Endothelial cell of umbilical vein (primary cell): ENCODE measurements around the gene AGGF1. TPM values are rescaled to one million over a fixed set of nuclear protein-coding genes. Genes with fewer than 3 reads are reported as not detected.

Experiments used
- BruUV-seq: library from RNA; stranded (reverse); fragments of 400-500 nt; replicated peaks from 2 replicates; lab custom pipeline; 2021; lab: Mats Ljungman, UMichigan
- CTCF ChIA-PET: fragments of 300-600, 350-600 bp; sonication (Branson Sonifier 250); formaldehyde crosslinking; loops from one replicate; lab custom pipeline; 2021; ENCODE audit warnings: antibody characterized with exemption, inconsistent platforms; lab: Charles Lee
- POLR2A ChIA-PET: fragments of 300-600, 350-600 bp; sonication (Branson Sonifier 250); formaldehyde crosslinking; loops from one replicate; lab custom pipeline; 2021; ENCODE audit warnings: antibody characterized with exemption, inconsistent platforms; lab: Charles Lee
- DNase-seq: peaks from one replicate; pipeline ENCODE4 v3.0.0-alpha.2; 2011; ENCODE audit warnings: low read depth, low spot score
- FAIRE-seq: peaks from 2 replicates; lab custom pipeline; 2011; peaks lifted over from hg19 to GRCh38; lab: Jason Lieb, UNC
- H2AFZ ChIP-seq: 2 replicates; pipeline ENCODE4 v1.6.0; 2012; ENCODE audit warnings: low read depth, low read length, control low read depth, inconsistent platforms
- H3K27ac ChIP-seq: 2 replicates; pipeline ENCODE4 v1.5.1; 2011; ENCODE audit warnings: low read depth, mild to moderate bottlenecking, control low read depth, low read length, moderate library complexity; ENCODE audit not compliant: insufficient read depth
- H3K27me3 ChIP-seq, 2 experiments: 2 replicates each; pipeline versions ENCODE4 v1.6.0 to v1.6.1; 2011; ENCODE audit warnings: low read length in 2 of 2, mixed read lengths in 1 of 2; ENCODE audit not compliant: control insufficient read depth in 2 of 2, insufficient read depth in 2 of 2
- H3K36me3 ChIP-seq, 2 experiments: 2 replicates in 1 of 2; 3 replicates in 1 of 2; pipeline ENCODE4 v1.5.1; 2011; ENCODE audit warnings: low read length in 2 of 2, mild to moderate bottlenecking in 1 of 2, moderate library complexity in 1 of 2; ENCODE audit not compliant: control insufficient read depth in 2 of 2, insufficient read depth in 2 of 2; ENCODE audit errors: extremely low read depth in 1 of 2
- H3K4me1 ChIP-seq: 3 replicates; pipeline ENCODE4 v1.5.1; 2011; ENCODE audit warnings: mild to moderate bottlenecking, low read length; ENCODE audit not compliant: control insufficient read depth, insufficient read depth; ENCODE audit errors: extremely low read depth
- H3K4me2 ChIP-seq: 2 replicates; pipeline ENCODE4 v1.6.1; 2011; ENCODE audit warnings: low read length, control low read depth, mixed read lengths; ENCODE audit not compliant: insufficient read depth
- H3K4me3 ChIP-seq, 3 experiments: fragments of 200-600 bp in 1 of 3; sonication (generic), shearing (Covaris generic) in 1 of 3; replicated peaks in 1 of 3; 2 replicates each; pipeline ENCODE4 v1.5.1; 2011 to 2016; ENCODE audit warnings: control low read depth in 3 of 3, low read length in 3 of 3, mild to moderate bottlenecking in 2 of 3, inconsistent platforms in 1 of 3, low read depth in 1 of 3, moderate library complexity in 1 of 3; ENCODE audit not compliant: insufficient read depth in 1 of 3
- H3K79me2 ChIP-seq: 2 replicates; pipeline ENCODE4 v1.6.0; 2012; ENCODE audit warnings: low read length, inconsistent platforms; ENCODE audit not compliant: control insufficient read depth, insufficient read depth
- H3K9ac ChIP-seq: replicated peaks from 2 replicates; pipeline ENCODE3; 2011; ENCODE audit warnings: low read length, control low read depth; ENCODE audit not compliant: insufficient read depth; ENCODE audit errors: extremely low read depth
- H3K9me1 ChIP-seq: replicated peaks from 3 replicates; pipeline ENCODE4 v1.6.0; 2011; ENCODE audit warnings: mild to moderate bottlenecking, low read length; ENCODE audit not compliant: control insufficient read depth, insufficient read depth; ENCODE audit errors: extremely low read depth
- H3K9me3 ChIP-seq: replicated peaks from 2 replicates; pipeline ENCODE4 v1.5.1; 2012; ENCODE audit warnings: low read length, inconsistent platforms; ENCODE audit not compliant: control insufficient read depth, insufficient read depth
- H4K20me1 ChIP-seq: replicated peaks from 2 replicates; pipeline ENCODE3; 2011; ENCODE audit warnings: mild to moderate bottlenecking, low read length; ENCODE audit not compliant: control insufficient read depth, insufficient read depth; ENCODE audit errors: extremely low read depth
- EZH2 ChIP-seq: IDR thresholded peaks from 2 replicates; pipeline ENCODE4 v1.6.1; 2012; ENCODE audit warnings: borderline replicate concordance, low read depth, mild to moderate bottlenecking, moderate library complexity, low read length, inconsistent platforms; ENCODE audit not compliant: severe bottlenecking
- FOS ChIP-seq: IDR thresholded peaks from 2 replicates; pipeline ENCODE4 v1.6.1; 2011; ENCODE audit warnings: mild to moderate bottlenecking, low read length, moderate library complexity, borderline replicate concordance; ENCODE audit not compliant: insufficient read depth
- GATA2 ChIP-seq: IDR thresholded peaks from 2 replicates; pipeline ENCODE4 v1.7.0; 2011; ENCODE audit warnings: low read depth, mild to moderate bottlenecking, moderate library complexity, mixed read lengths, low read length; ENCODE audit not compliant: insufficient read length, insufficient read depth
- POLR2AphosphoS5 ChIP-seq: IDR thresholded peaks from 2 replicates; pipeline ENCODE4 v1.6.1; 2012; ENCODE audit warnings: low read depth, mild to moderate bottlenecking, control low read depth, low read length, moderate library complexity; ENCODE audit not compliant: insufficient read depth
- dilution Hi-C: fragments of 300-500 bp; cut with MboI; formaldehyde crosslinking; loops from one replicate; pipeline ENCODE4 v1.15.0; 2019; ENCODE audit warnings: low sequenced_read_pairs; ENCODE audit not compliant: extremely low pct_ligation_motif_present
- intact Hi-C: fragments of 100-400 bp; cut with micrococcal nuclease; formaldehyde crosslinking; loops from one replicate; pipeline ENCODE4 v1.10.0; 2022
- polyA plus RNA-seq, 4 experiments: library from polyadenylated mRNA; depleted of rRNA in 3 of 4; stranded (reverse) in 3 of 4; unstranded in 1 of 4; fragments of >200 nt; gene quantifications; 2 replicates each; pipeline versions ENCODE4 v1.2.1 to v1.2.3, GENCODE V29; 2011 to 2012; ENCODE audit warnings: missing spikeins in 1 of 4
- total RNA-seq: library from RNA; stranded (reverse); gene quantifications from 2 replicates; pipeline ENCODE4 v1.2.3, GENCODE V29; 2021
- TF ChIP-seq, protein P1 (sequence below): IDR thresholded peaks from 2 replicates; pipeline ENCODE4 v1.6.1; 2011; ENCODE audit not compliant: insufficient read depth, insufficient read length
- TF ChIP-seq, protein P2 (sequence below), 2 donors: IDR thresholded peaks; 1 replicate in 1 of 2; 2 replicates in 1 of 2; pipeline ENCODE4 v1.5.1; 2011; ENCODE audit warnings: low read length in 2 of 2, mild to moderate bottlenecking in 2 of 2, moderate library complexity in 2 of 2, control low read depth in 1 of 2, inconsistent platforms in 1 of 2, low read depth in 1 of 2; ENCODE audit not compliant: insufficient read depth in 1 of 2; ENCODE audit errors: extremely low read depth in 1 of 2

The AGGF1 gene
- total and polyA plus RNA-seq, 2 donors (not counting 3 experiments of a cell fraction or from before 2014, with no cell fraction given), result 6.7 to 19.9 TPM

DNA sequence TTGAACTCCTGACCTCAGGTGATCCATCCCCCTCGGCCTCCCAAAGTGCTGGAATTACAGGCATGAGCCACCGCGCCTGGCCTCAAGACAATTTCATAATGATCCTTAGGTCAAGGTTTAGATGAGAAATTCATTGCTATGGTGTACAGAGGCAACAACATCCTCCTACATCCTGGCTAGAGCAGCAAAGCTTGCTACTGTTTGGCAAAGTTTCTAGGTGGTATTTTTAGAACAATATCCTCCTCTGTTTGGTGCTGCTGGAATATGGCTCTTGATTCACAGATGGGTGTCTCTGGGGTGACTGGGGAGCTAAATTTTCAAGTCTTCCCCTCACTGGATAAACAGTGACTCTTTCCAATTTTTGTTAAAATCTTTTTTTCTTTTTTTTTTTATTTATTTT, 46.7 kb upstream of the AGGF1 start:
- Histone ChIP-seq H3K4me2 (no peak overlapping the region), H2AFZ (no peak overlapping the region), H3K27ac (no peak overlapping the region), H3K79me2 (no peaks in the 10 kb centered on the region), H3K9me1 (no peaks in the 10 kb centered on the region), H3K9ac (no peak overlapping the region), H3K4me1 (no peaks in the 10 kb centered on the region), H3K36me3 (no peaks in the 10 kb centered on the region), H4K20me1 (no peaks in the 10 kb centered on the region), H3K4me3 (no peak overlapping the region), H3K9me3 (no peaks in the 10 kb centered on the region), H3K27me3 (no peaks in the 10 kb centered on the region)
- POLR2A ChIA-PET, result no interaction called here
- intact Hi-C loops, result no loop called here
- dilution Hi-C loops, result no loop called here
- DNase-seq (no peak), FAIRE-seq (no peak)
- CTCF ChIA-PET, result no interaction called here
- no TSS peak for BruUV-seq
- TF ChIP-seq POLR2AphosphoS5, result no peak
- no peak for TF ChIP-seq FOS
- TF ChIP-seq, protein P1, sequence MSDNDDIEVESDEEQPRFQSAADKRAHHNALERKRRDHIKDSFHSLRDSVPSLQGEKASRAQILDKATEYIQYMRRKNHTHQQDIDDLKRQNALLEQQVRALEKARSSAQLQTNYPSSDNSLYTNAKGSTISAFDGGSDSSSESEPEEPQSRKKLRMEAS, result no peak
- no peak for TF ChIP-seq EZH2
- no peak for TF ChIP-seq GATA2
- TF ChIP-seq, protein P2, sequence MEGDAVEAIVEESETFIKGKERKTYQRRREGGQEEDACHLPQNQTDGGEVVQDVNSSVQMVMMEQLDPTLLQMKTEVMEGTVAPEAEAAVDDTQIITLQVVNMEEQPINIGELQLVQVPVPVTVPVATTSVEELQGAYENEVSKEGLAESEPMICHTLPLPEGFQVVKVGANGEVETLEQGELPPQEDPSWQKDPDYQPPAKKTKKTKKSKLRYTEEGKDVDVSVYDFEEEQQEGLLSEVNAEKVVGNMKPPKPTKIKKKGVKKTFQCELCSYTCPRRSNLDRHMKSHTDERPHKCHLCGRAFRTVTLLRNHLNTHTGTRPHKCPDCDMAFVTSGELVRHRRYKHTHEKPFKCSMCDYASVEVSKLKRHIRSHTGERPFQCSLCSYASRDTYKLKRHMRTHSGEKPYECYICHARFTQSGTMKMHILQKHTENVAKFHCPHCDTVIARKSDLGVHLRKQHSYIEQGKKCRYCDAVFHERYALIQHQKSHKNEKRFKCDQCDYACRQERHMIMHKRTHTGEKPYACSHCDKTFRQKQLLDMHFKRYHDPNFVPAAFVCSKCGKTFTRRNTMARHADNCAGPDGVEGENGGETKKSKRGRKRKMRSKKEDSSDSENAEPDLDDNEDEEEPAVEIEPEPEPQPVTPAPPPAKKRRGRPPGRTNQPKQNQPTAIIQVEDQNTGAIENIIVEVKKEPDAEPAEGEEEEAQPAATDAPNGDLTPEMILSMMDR (IDR thresholded peaks at IDR 0.05; ENCODE audit: extremely low read depth in 1 of 2, insufficient read depth in 1 of 2, low read depth in 1 of 2, low read length in 2 of 2), result no peak
